WERI-Rb-1 (cell line): Measurements from ENCODE around the gene MIER3.
A peak's percentile ranks its signal among the peaks of the same experiment; 100 is the strongest.

ENCODE experiments used
- DNase-seq: peaks from one replicate; pipeline ENCODE4 v3.0.0-alpha.2; 2020
- H3K27ac ChIP-seq: fragments of 250-450 bp; sonication (Bioruptor Pico); 2 replicates; pipeline ENCODE4 v1.5.1; 2020; ENCODE audit warnings: mild to moderate bottlenecking, moderate library complexity
- H3K27me3 ChIP-seq: fragments of 250-450 bp; sonication (Bioruptor Pico); 2 replicates; pipeline ENCODE4 v1.5.1; 2021; ENCODE audit warnings: mild to moderate bottlenecking, low read depth, moderate library complexity; ENCODE audit not compliant: insufficient read depth, severe bottlenecking
- H3K36me3 ChIP-seq: fragments of 250-450 bp; sonication (Bioruptor Pico); 2 replicates; pipeline ENCODE4 v1.5.1; 2020; ENCODE audit warnings: mild to moderate bottlenecking, moderate library complexity
- H3K4me3 ChIP-seq: 2 replicates; pipeline ENCODE4 v1.5.1; 2011; ENCODE audit warnings: low read depth, mild to moderate bottlenecking, control low read depth, low read length
- H3K9me3 ChIP-seq: fragments of 250-450 bp; sonication (Bioruptor Pico); 2 replicates; pipeline ENCODE4 v1.5.1; 2021; ENCODE audit warnings: mild to moderate bottlenecking, moderate library complexity; ENCODE audit not compliant: severe bottlenecking
- CTCF ChIP-seq: IDR thresholded peaks from 2 replicates; pipeline ENCODE4 v1.5.1; 2011; ENCODE audit warnings: low read depth, mild to moderate bottlenecking, control low read depth, inconsistent platforms, low read length

MIER3 gene, protein sequence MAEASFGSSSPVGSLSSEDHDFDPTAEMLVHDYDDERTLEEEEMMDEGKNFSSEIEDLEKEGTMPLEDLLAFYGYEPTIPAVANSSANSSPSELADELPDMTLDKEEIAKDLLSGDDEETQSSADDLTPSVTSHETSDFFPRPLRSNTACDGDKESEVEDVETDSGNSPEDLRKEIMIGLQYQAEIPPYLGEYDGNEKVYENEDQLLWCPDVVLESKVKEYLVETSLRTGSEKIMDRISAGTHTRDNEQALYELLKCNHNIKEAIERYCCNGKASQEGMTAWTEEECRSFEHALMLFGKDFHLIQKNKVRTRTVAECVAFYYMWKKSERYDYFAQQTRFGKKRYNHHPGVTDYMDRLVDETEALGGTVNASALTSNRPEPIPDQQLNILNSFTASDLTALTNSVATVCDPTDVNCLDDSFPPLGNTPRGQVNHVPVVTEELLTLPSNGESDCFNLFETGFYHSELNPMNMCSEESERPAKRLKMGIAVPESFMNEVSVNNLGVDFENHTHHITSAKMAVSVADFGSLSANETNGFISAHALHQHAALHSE

GRCh38 chr5:56951946-56952691, at the start of gene MIER3:
TSS of gene MIER3 (minus strand) at chr5:56952123. CDS start at chr5:56952102, 21 bp downstream.
- peak; percentile 81 for DNase-seq
- no peak for TF ChIP-seq CTCF
- Histone ChIP-seq H3K9me3 (no peaks in the 10 kb centered on the region), H3K27me3 (no peaks in the 10 kb centered on the region), H3K27ac (peak within 1 kb of the TSS; percentile 94), H3K36me3 (peaks cover 33% of the 10 kb centered on the region), H3K4me3 (peak within 1 kb of the TSS; percentile 86)

DNA sequence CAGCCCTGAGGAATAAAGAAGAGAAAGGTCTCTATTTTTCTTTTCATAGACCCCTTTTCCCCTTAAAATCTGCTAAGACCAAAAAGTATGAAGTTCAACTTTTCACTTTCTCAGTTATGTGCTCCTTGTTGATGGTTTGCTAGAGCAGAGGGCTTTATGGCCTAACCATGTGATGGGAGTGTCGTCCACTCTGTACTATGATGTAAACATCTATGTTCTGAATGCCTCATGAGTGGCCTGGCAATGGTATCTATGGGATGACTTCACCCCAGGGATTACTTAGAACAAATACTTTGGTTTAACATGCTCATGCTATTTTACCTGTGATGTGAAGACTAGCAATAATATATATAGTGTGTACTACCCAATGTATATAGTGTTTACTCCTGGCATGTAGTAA, 43.7 kb upstream of the MIER3 start:
- TF ChIP-seq CTCF = no peak
- Histone ChIP-seq H3K4me3 (no peak overlapping the region), H3K27ac (no peak overlapping the region), H3K36me3 (no peaks in the 10 kb centered on the region), H3K9me3 (no peaks in the 10 kb centered on the region), H3K27me3 (no peaks in the 10 kb centered on the region)
- no peak for DNase-seq

GRCh38 chr5:56993241-56993640, 41.3 kb upstream of the MIER3 start:
- H3K9me3 ChIP-seq = no peaks in the 10 kb centered on the region
- H3K27ac ChIP-seq = no peak overlapping the region
- H3K36me3 ChIP-seq = no peaks in the 10 kb centered on the region
- H3K27me3 ChIP-seq = no peaks in the 10 kb centered on the region
- TF ChIP-seq CTCF = no peak
- no peak for DNase-seq
- no peak overlapping the region for H3K4me3 ChIP-seq

GRCh38 chr5:56989676-56990075, 37.8 kb upstream of the MIER3 start:
- Histone ChIP-seq H3K27me3 (no peaks in the 10 kb centered on the region), H3K9me3 (no peaks in the 10 kb centered on the region), H3K36me3 (no peaks in the 10 kb centered on the region), H3K27ac (no peak overlapping the region), H3K4me3 (no peak overlapping the region)
- TF ChIP-seq CTCF = no peak
- DNase-seq = no peak

DNA sequence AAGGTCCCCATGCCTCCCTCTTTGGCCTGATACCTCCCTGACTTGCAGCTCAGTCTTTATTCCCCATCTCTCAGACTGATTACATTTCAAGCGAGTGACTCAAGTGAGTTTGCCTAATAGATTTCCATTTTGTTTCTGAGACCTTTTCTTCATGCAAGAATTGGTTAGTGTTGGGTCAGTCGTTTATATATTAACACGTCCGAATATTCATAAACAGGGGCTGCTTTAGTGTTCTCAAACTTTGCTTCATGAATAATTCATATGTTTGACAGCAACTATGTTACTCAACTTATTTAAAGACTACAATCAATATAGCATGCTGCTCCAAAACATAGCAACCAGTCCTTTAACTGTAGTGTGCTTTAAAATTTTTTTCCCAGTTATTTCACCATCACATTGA, 36.6 kb upstream of the MIER3 start:
- no peak overlapping the region for H3K27ac ChIP-seq
- DNase-seq = no peak
- H3K36me3 ChIP-seq = no peaks in the 10 kb centered on the region
- H3K9me3 ChIP-seq = no peaks in the 10 kb centered on the region
- H3K27me3 ChIP-seq = no peaks in the 10 kb centered on the region
- no peak overlapping the region for H3K4me3 ChIP-seq
- no peak for TF ChIP-seq CTCF
